ENCODE results near the gene RPUSD1. TPM values are rescaled to one million over a fixed set of nuclear protein-coding genes. Genes with fewer than 3 reads are reported as not detected.

RPUSD1 gene
- polyA plus RNA-seq, 10 donors = 6.8 to 13.7 (median 9.0) TPM

GRCh38 chr16:819336-820043 lies 31.3 kb upstream of the RPUSD1 start:
- DNase-seq = no peak

- no peak for DNase-seq
These were observed 30.4 kb upstream of the RPUSD1 start for GRCh38 chr16:818592-818991.

- DNase-seq = no peak
These were observed 30.0 kb upstream of the RPUSD1 start for GRCh38 chr16:818132-818531.

GRCh38 chr16:817001-817906 lies 29.1 kb upstream of the RPUSD1 start:
- DNase-seq = no peak

- DNase-seq = no peak
These were observed 27.7 kb upstream of the RPUSD1 start for GRCh38 chr16:815861-816260.

- peak in 1 of 3 donors; percentile 33 for DNase-seq
These were observed 26.8 kb upstream of the RPUSD1 start for GRCh38 chr16:814974-815373.

- DNase-seq = no peak
These were observed 25.8 kb upstream of the RPUSD1 start for GRCh38 chr16:813916-814412.

GRCh38 chr16:813204-813915 lies 25.2 kb upstream of the RPUSD1 start:
- DNase-seq = peak; percentile 20 to 66 (median 36)

GRCh38 chr16:808085-808386 lies 19.9 kb upstream of the RPUSD1 start:
- DNase-seq = no peak

GRCh38 chr16:807347-808084 lies 19.3 kb upstream of the RPUSD1 start:
- peak; percentile 89 to 97 (median 94) for DNase-seq

- DNase-seq = no peak
These were observed 17.3 kb upstream of the RPUSD1 start for GRCh38 chr16:805474-805873.

GRCh38 chr16:804193-805048 lies 16.2 kb upstream of the RPUSD1 start:
- no peak for DNase-seq

GRCh38 chr16:803754-804080 lies 15.5 kb upstream of the RPUSD1 start:
- no peak for DNase-seq

GRCh38 chr16:802914-803753 lies 15.0 kb upstream of the RPUSD1 start:
- DNase-seq = no peak

- no peak for DNase-seq
These were observed 14.3 kb upstream of the RPUSD1 start for GRCh38 chr16:802461-802860.

- DNase-seq = no peak
These were observed 13.6 kb upstream of the RPUSD1 start for GRCh38 chr16:801584-802363.

GRCh38 chr16:800834-801511 lies 12.8 kb upstream of the RPUSD1 start:
- DNase-seq = no peak

All from muscle of back (tissue), 11 donors.